GM21825 (cell line): ENCODE measurements around the gene GABRA4.

ENCODE experiments used
- ATAC-seq: cut with Tn5 transposase; IDR thresholded peaks from one replicate; pipeline ENCODE4 v1.9.1; 2021; ENCODE audit warnings: mild to moderate bottlenecking, moderate library complexity; ENCODE audit not compliant: unreplicated experiment

GABRA4 gene

GRCh38 chr4:46993075-46994006 lies at the start of gene GABRA4:
TSS of gene GABRA4 (minus strand) at chr4:46993581. CDS start at chr4:46993424, 157 bp downstream.
- no peak for ATAC-seq

- no peak for ATAC-seq
Observed at GRCh38 chr4:47040828-47041227, 47.4 kb upstream of the GABRA4 start.

- no peak for ATAC-seq
Observed at GRCh38 chr4:47038263-47038662, 44.9 kb upstream of the GABRA4 start.

GRCh38 chr4:47032405-47033106 lies 39.2 kb upstream of the GABRA4 start:
- ATAC-seq = peak; percentile 97

- no peak for ATAC-seq
Observed at GRCh38 chr4:47031751-47032404, 38.5 kb upstream of the GABRA4 start.

GRCh38 chr4:47031011-47031678 lies 37.8 kb upstream of the GABRA4 start, which contains the start of gene GABRB1:
TSS of gene GABRB1 (plus strand) at chr4:47031567.
- no peak for ATAC-seq

- ATAC-seq = no peak
Observed at GRCh38 chr4:47017494-47017893, 24.1 kb upstream of the GABRA4 start.

- no peak for ATAC-seq
Observed at GRCh38 chr4:47017081-47017480, 23.7 kb upstream of the GABRA4 start.

GRCh38 chr4:47013373-47013772 lies 20.0 kb upstream of the GABRA4 start:
- no peak for ATAC-seq

- no peak for ATAC-seq
Observed at GRCh38 chr4:47012676-47013075, 19.3 kb upstream of the GABRA4 start.

GRCh38 chr4:47010912-47011446 lies 17.6 kb upstream of the GABRA4 start:
- ATAC-seq = peak; percentile 92

GRCh38 chr4:47010347-47010911 lies 17.0 kb upstream of the GABRA4 start:
- peak; percentile 9 for ATAC-seq

GRCh38 chr4:47002580-47002979 lies 9.2 kb upstream of the GABRA4 start:
- no peak for ATAC-seq

GRCh38 chr4:47000406-47000805 lies 7.0 kb upstream of the GABRA4 start:
- no peak for ATAC-seq

- ATAC-seq = no peak
Observed at GRCh38 chr4:46999566-46999965, 6.2 kb upstream of the GABRA4 start.

GRCh38 chr4:46994007-46994405 lies 625 bp upstream of the GABRA4 start:
- no peak for ATAC-seq

- ATAC-seq = no peak
Observed at GRCh38 chr4:46992338-46992737, 1.0 kb downstream of the GABRA4 start.

GRCh38 chr4:46986922-46987638 lies 6.3 kb downstream of the GABRA4 start:
- ATAC-seq = no peak

- no peak for ATAC-seq
Observed at GRCh38 chr4:46984781-46985180, 8.6 kb downstream of the GABRA4 start.

GRCh38 chr4:46980851-46981250 lies 12.5 kb downstream of the GABRA4 start:
- ATAC-seq = no peak
